Effector memory CD4-positive, alpha-beta T cell (primary cell): Measurements from ENCODE around the gene KCNAB2.

ENCODE experiments used
- DNase-seq, 3 donors: peaks; one replicate each; pipeline ENCODE4 v3.0.0-alpha.2; 2020
- H3K27ac ChIP-seq: 2 replicates; pipeline ENCODE4 v1.7.0; 2013; ENCODE audit warnings: mild to moderate bottlenecking, low read length, moderate library complexity; ENCODE audit not compliant: insufficient read depth, poor library complexity, severe bottlenecking
- H3K27me3 ChIP-seq: replicated peaks from 2 replicates; pipeline ENCODE4 v1.7.0; 2013; ENCODE audit warnings: mild to moderate bottlenecking, low read length; ENCODE audit not compliant: insufficient read depth, control insufficient read depth, poor library complexity, severe bottlenecking
- H3K36me3 ChIP-seq: 2 replicates; pipeline ENCODE4 v1.7.0; 2013; ENCODE audit warnings: mild to moderate bottlenecking, low read length, moderate library complexity; ENCODE audit not compliant: control insufficient read depth, insufficient read depth
- H3K4me1 ChIP-seq: 2 replicates; pipeline ENCODE4 v1.7.0; 2013; ENCODE audit warnings: low read length, mild to moderate bottlenecking; ENCODE audit not compliant: control insufficient read depth, insufficient read depth, poor library complexity, severe bottlenecking
- H3K4me3 ChIP-seq: 2 replicates; pipeline ENCODE4 v1.7.0; 2013; ENCODE audit warnings: low read length, low read depth, mild to moderate bottlenecking; ENCODE audit not compliant: insufficient read depth, poor library complexity, severe bottlenecking
- H3K9me3 ChIP-seq: 2 replicates; pipeline ENCODE4 v1.7.0; 2013; ENCODE audit warnings: mild to moderate bottlenecking, low read length, moderate library complexity; ENCODE audit not compliant: control insufficient read depth

KCNAB2 gene

GRCh38 chr1:6019166-6019845 lies 26.4 kb upstream of the KCNAB2 start:
- no peak overlapping the region for H3K4me3 ChIP-seq
- DNase-seq: no peak
- no peaks in the 10 kb centered on the region for H3K4me1 ChIP-seq
- no peak overlapping the region for H3K27ac ChIP-seq
- no peaks in the 10 kb centered on the region for H3K27me3 ChIP-seq
- H3K9me3 ChIP-seq: no peaks in the 10 kb centered on the region
- peaks cover 3% of the 10 kb centered on the region for H3K36me3 ChIP-seq

GRCh38 chr1:6022193-6022592 lies 23.5 kb upstream of the KCNAB2 start:
- Histone ChIP-seq H3K4me3 (no peak overlapping the region), H3K36me3 (no peaks in the 10 kb centered on the region), H3K27ac (no peak overlapping the region), H3K9me3 (no peaks in the 10 kb centered on the region), H3K4me1 (peaks cover 18% of the 10 kb centered on the region), H3K27me3 (no peaks in the 10 kb centered on the region)
- DNase-seq: no peak

- H3K27ac ChIP-seq: no peak overlapping the region
- no peaks in the 10 kb centered on the region for H3K27me3 ChIP-seq
- no peaks in the 10 kb centered on the region for H3K36me3 ChIP-seq
- no peak overlapping the region for H3K4me3 ChIP-seq
- H3K4me1 ChIP-seq: peaks cover 30% of the 10 kb centered on the region
- no peak for DNase-seq
- no peaks in the 10 kb centered on the region for H3K9me3 ChIP-seq
These were observed 22.3 kb upstream of the KCNAB2 start for GRCh38 chr1:6023346-6023745.

GRCh38 chr1:6024376-6024775 lies 21.3 kb upstream of the KCNAB2 start:
- Histone ChIP-seq H3K4me3 (no peak overlapping the region), H3K9me3 (no peaks in the 10 kb centered on the region), H3K27me3 (no peaks in the 10 kb centered on the region), H3K36me3 (no peaks in the 10 kb centered on the region), H3K27ac (no peak overlapping the region), H3K4me1 (peaks cover 40% of the 10 kb centered on the region)
- DNase-seq: no peak

GRCh38 chr1:6025269-6026094 lies 20.2 kb upstream of the KCNAB2 start:
- H3K36me3 ChIP-seq: no peaks in the 10 kb centered on the region
- DNase-seq: no peak
- no peaks in the 10 kb centered on the region for H3K9me3 ChIP-seq
- peaks cover 51% of the 10 kb centered on the region for H3K4me1 ChIP-seq
- peak overlapping the region; percentile 65 for H3K4me3 ChIP-seq
- peak overlapping the region; percentile 98 for H3K27ac ChIP-seq
- H3K27me3 ChIP-seq: no peaks in the 10 kb centered on the region

GRCh38 chr1:6026095-6026809 lies 19.4 kb upstream of the KCNAB2 start:
- Histone ChIP-seq H3K27me3 (no peaks in the 10 kb centered on the region), H3K27ac (peak overlapping the region; percentile 98), H3K9me3 (no peaks in the 10 kb centered on the region), H3K4me3 (peak overlapping the region; percentile 65), H3K36me3 (no peaks in the 10 kb centered on the region), H3K4me1 (peaks cover 59% of the 10 kb centered on the region)
- DNase-seq: peak; percentile 91 to 93 (median 92)

GRCh38 chr1:6027591-6027990 lies 18.1 kb upstream of the KCNAB2 start:
- Histone ChIP-seq H3K9me3 (no peaks in the 10 kb centered on the region), H3K4me3 (peak overlapping the region; percentile 65), H3K27ac (peak overlapping the region; percentile 98), H3K27me3 (no peaks in the 10 kb centered on the region), H3K4me1 (peaks cover 69% of the 10 kb centered on the region), H3K36me3 (no peaks in the 10 kb centered on the region)
- DNase-seq: peak in 1 of 3 donors; percentile 11

- H3K27me3 ChIP-seq: no peaks in the 10 kb centered on the region
- H3K36me3 ChIP-seq: no peaks in the 10 kb centered on the region
- H3K4me3 ChIP-seq: peak overlapping the region; percentile 65
- H3K27ac ChIP-seq: peak overlapping the region; percentile 98
- peak; percentile 44 to 63 (median 52) for DNase-seq
- H3K9me3 ChIP-seq: no peaks in the 10 kb centered on the region
- peaks cover 70% of the 10 kb centered on the region for H3K4me1 ChIP-seq
These were observed 17.4 kb upstream of the KCNAB2 start for GRCh38 chr1:6028042-6028850.

- H3K27ac ChIP-seq: peak overlapping the region; percentile 40
These were observed 16.3 kb upstream of the KCNAB2 start for GRCh38 chr1:6029351-6029750.

More at GRCh38 chr1:6029351-6029750, 16.3 kb upstream of the KCNAB2 start:
- H3K4me1 ChIP-seq: peaks cover 77% of the 10 kb centered on the region
- no peak overlapping the region for H3K4me3 ChIP-seq
- H3K36me3 ChIP-seq: peaks cover 9% of the 10 kb centered on the region
- DNase-seq: no peak
- no peaks in the 10 kb centered on the region for H3K27me3 ChIP-seq
- H3K9me3 ChIP-seq: no peaks in the 10 kb centered on the region
